WI38 (cell line): ENCODE results near the gene DYRK1A.

ENCODE experiments used
- H3K4me3 ChIP-seq: 2 replicates; pipeline ENCODE4 v1.5.1; 2011; ENCODE audit warnings: low read depth, mild to moderate bottlenecking, control low read depth, low read length
- TF ChIP-seq, protein P1 (sequence below): IDR thresholded peaks from 2 replicates; pipeline ENCODE4 v1.5.1; 2012; ENCODE audit warnings: low read depth, mild to moderate bottlenecking, control low read depth, low read length

Gene DYRK1A

GRCh38 chr21:37346841-37347430 is 19.6 kb upstream of the DYRK1A start:
- H3K4me3 ChIP-seq: no peak overlapping the region
- TF ChIP-seq, protein P1, sequence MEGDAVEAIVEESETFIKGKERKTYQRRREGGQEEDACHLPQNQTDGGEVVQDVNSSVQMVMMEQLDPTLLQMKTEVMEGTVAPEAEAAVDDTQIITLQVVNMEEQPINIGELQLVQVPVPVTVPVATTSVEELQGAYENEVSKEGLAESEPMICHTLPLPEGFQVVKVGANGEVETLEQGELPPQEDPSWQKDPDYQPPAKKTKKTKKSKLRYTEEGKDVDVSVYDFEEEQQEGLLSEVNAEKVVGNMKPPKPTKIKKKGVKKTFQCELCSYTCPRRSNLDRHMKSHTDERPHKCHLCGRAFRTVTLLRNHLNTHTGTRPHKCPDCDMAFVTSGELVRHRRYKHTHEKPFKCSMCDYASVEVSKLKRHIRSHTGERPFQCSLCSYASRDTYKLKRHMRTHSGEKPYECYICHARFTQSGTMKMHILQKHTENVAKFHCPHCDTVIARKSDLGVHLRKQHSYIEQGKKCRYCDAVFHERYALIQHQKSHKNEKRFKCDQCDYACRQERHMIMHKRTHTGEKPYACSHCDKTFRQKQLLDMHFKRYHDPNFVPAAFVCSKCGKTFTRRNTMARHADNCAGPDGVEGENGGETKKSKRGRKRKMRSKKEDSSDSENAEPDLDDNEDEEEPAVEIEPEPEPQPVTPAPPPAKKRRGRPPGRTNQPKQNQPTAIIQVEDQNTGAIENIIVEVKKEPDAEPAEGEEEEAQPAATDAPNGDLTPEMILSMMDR: no peak

DNA sequence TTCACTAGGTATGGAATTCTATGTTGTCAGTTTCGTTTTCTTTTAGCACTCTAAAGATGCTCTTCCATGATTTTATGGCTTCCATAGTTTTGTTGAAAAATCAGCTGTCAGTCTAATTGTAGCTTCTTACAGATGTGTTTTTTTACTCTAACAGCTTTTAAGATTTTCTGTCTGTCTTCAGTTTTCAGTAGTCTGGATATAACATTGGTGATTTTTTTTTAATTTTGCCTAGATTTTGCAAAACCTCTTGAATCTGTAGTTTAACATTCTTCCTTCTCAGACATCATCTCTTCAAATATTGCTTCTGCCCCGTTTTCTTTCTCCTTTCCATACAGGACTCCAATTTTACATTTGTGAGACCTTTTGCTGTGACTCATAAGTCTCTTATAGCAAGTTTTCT is 17.9 kb upstream of the DYRK1A start:
- TF ChIP-seq, protein P1: no peak
- no peak overlapping the region for H3K4me3 ChIP-seq

GRCh38 chr21:37350472-37350871 is 16.1 kb upstream of the DYRK1A start:
- H3K4me3 ChIP-seq: no peak overlapping the region
- TF ChIP-seq, protein P1: no peak

- TF ChIP-seq, protein P1: no peak
- H3K4me3 ChIP-seq: no peak overlapping the region
Measured at GRCh38 chr21:37356706-37357105, 9.9 kb upstream of the DYRK1A start.

DNA sequence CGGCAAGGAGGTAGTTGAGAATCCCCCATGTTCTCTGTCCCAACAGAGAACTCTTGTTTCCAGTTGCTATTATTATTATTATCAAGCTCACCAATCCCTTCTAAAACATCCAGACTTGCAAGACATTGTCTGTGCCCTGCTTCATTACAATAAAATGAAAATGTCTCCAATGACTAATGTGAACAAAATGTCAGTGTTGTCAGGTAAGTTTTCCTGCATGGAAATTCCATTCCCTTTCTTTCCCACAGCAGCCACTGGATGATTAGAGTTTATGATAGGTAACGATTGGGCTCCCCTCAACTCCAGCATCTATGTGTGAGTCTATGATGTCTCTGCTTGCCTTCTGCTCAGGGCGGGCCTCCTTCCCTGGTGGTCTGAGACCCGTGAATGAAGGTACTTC is 8.9 kb upstream of the DYRK1A start:
- H3K4me3 ChIP-seq: no peak overlapping the region
- TF ChIP-seq, protein P1: no peak

GRCh38 chr21:37358397-37358796 is 8.2 kb upstream of the DYRK1A start:
- no peak overlapping the region for H3K4me3 ChIP-seq
- TF ChIP-seq, protein P1: no peak

- H3K4me3 ChIP-seq: no peak overlapping the region
- TF ChIP-seq, protein P1: no peak
Measured at GRCh38 chr21:37363936-37364335, 2.6 kb upstream of the DYRK1A start.
